Fibroblast of lung (primary cell): Measurements from ENCODE around the gene TP53BP2. TPM values are rescaled to one million over a fixed set of nuclear protein-coding genes. Genes with fewer than 3 reads are reported as not detected.
A peak's percentile ranks its signal among the peaks of the same experiment; 100 is the strongest.

Source experiments
- DNase-seq, 2 donors: peaks; one replicate each; pipeline versions ENCODE4 v3.0.0 to v3.0.0-alpha.2; 2010; ENCODE audit warnings: low read depth in 2 of 2
- H2AFZ ChIP-seq: 2 replicates; pipeline ENCODE4 v1.5.1; 2012; ENCODE audit warnings: low read length, control low read depth, inconsistent platforms
- H3K27ac ChIP-seq: 2 replicates; pipeline ENCODE4 v1.5.1; 2011; ENCODE audit warnings: low read length, control low read depth; ENCODE audit not compliant: insufficient read depth
- H3K27me3 ChIP-seq: 2 replicates; pipeline ENCODE4 v1.5.1; 2011; ENCODE audit warnings: mild to moderate bottlenecking, low read length; ENCODE audit not compliant: control insufficient read depth, insufficient read depth
- H3K36me3 ChIP-seq: 2 replicates; pipeline ENCODE4 v1.5.1; 2011; ENCODE audit warnings: low read length; ENCODE audit not compliant: control insufficient read depth, insufficient read depth
- H3K4me1 ChIP-seq: 2 replicates; pipeline ENCODE4 v1.5.1; 2011; ENCODE audit warnings: low read length; ENCODE audit not compliant: control insufficient read depth, insufficient read depth; ENCODE audit errors: extremely low read depth
- H3K4me2 ChIP-seq: 2 replicates; pipeline ENCODE4 v1.5.1; 2011; ENCODE audit warnings: low read length, control low read depth; ENCODE audit not compliant: insufficient read depth; ENCODE audit errors: extremely low read depth
- H3K4me3 ChIP-seq, 4 experiments: fragments of 200-600 bp in 1 of 4; sonication (generic) in 1 of 4; replicated peaks in 1 of 4; 2 replicates each; pipeline ENCODE4 v1.5.1; 2011 to 2016; ENCODE audit warnings: low read length in 4 of 4, low read depth in 3 of 4, mild to moderate bottlenecking in 3 of 4, control low read depth in 2 of 4, inconsistent platforms in 1 of 4, mixed read lengths in 1 of 4; ENCODE audit not compliant: insufficient read depth in 1 of 4; ENCODE audit errors: control extremely low read depth in 1 of 4
- H3K79me2 ChIP-seq: 2 replicates; pipeline ENCODE4 v1.5.1; 2012; ENCODE audit warnings: mild to moderate bottlenecking, low read length, inconsistent platforms; ENCODE audit not compliant: control insufficient read depth, insufficient read depth
- H3K9ac ChIP-seq: 2 replicates; pipeline ENCODE4 v1.5.1; 2011; ENCODE audit warnings: mild to moderate bottlenecking, low read length, control low read depth; ENCODE audit not compliant: insufficient read depth
- H3K9me3 ChIP-seq: 2 replicates; pipeline ENCODE4 v1.5.1; 2012; ENCODE audit warnings: low read depth, low read length; ENCODE audit not compliant: control insufficient read depth, insufficient read depth
- H4K20me1 ChIP-seq: 2 replicates; pipeline ENCODE4 v1.5.1; 2011; ENCODE audit warnings: low read length; ENCODE audit not compliant: control insufficient read depth, insufficient read depth; ENCODE audit errors: extremely low read depth
- EZH2 ChIP-seq: IDR thresholded peaks from 2 replicates; pipeline ENCODE4 v1.5.1; 2012; ENCODE audit warnings: low read length, control low read depth, mild to moderate bottlenecking; ENCODE audit errors: missing control alignments
- polyA plus RNA-seq, 2 donors: library from polyadenylated mRNA; depleted of rRNA in 1 of 2; stranded (reverse) in 1 of 2; unstranded in 1 of 2; fragments of >200 nt; gene quantifications; 2 replicates each; pipeline ENCODE4 v1.2.1, GENCODE V29; 2011 to 2012; ENCODE audit warnings: missing spikeins in 1 of 2
- total RNA-seq: library from RNA; depleted of rRNA; stranded (reverse); fragments of >200 nt; gene quantifications from 2 replicates; pipeline ENCODE4 v1.2.1, GENCODE V29; 2014
- TF ChIP-seq, protein P1 (sequence below), 2 donors: IDR thresholded peaks in 1 of 2; conservative IDR thresholded peaks in 1 of 2; 1 replicate in 1 of 2; 2 replicates in 1 of 2; pipeline ENCODE4 v1.5.1; 2011 to 2012; ENCODE audit warnings: low read length in 2 of 2, control low read depth in 1 of 2, inconsistent platforms in 1 of 2, low read depth in 1 of 2, mild to moderate bottlenecking in 1 of 2

The TP53BP2 gene
- total and polyA plus RNA-seq, 2 donors (not counting 1 experiment from before 2014, with no cell fraction given) = 28.4 to 30.4 TPM

DNA sequence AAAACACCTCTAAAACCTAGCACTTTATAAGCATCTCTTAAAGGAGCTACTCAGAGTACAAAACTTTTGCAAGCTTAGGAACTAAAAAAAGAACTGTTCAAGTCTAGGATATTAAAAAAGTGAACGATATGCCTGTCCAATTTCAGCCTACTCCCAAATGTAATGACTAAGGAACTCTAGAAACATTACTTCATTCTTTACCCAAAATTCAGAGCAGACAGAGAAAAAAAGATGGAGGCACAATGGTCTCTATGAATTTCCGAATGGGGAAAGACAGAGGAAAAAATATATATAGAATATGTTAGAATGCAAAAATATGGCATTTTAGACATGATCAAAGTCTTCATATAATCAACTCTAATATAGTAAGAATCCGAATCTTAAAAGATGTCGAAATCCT is 61.2 kb downstream of the TP53BP2 start:
- Histone ChIP-seq H3K27me3 (no peaks in the 10 kb centered on the region), H3K27ac (no peak overlapping the region), H3K4me1 (peaks cover 5% of the 10 kb centered on the region), H3K4me3 (no peak overlapping the region), H2AFZ (no peak overlapping the region), H3K36me3 (peaks cover 4% of the 10 kb centered on the region), H3K9ac (no peak overlapping the region), H3K79me2 (peaks cover 2% of the 10 kb centered on the region), H4K20me1 (no peaks in the 10 kb centered on the region), H3K4me2 (no peak overlapping the region), H3K9me3 (no peaks in the 10 kb centered on the region)
- no peak for TF ChIP-seq EZH2
- TF ChIP-seq, protein P1, sequence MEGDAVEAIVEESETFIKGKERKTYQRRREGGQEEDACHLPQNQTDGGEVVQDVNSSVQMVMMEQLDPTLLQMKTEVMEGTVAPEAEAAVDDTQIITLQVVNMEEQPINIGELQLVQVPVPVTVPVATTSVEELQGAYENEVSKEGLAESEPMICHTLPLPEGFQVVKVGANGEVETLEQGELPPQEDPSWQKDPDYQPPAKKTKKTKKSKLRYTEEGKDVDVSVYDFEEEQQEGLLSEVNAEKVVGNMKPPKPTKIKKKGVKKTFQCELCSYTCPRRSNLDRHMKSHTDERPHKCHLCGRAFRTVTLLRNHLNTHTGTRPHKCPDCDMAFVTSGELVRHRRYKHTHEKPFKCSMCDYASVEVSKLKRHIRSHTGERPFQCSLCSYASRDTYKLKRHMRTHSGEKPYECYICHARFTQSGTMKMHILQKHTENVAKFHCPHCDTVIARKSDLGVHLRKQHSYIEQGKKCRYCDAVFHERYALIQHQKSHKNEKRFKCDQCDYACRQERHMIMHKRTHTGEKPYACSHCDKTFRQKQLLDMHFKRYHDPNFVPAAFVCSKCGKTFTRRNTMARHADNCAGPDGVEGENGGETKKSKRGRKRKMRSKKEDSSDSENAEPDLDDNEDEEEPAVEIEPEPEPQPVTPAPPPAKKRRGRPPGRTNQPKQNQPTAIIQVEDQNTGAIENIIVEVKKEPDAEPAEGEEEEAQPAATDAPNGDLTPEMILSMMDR (conservative IDR thresholded peaks at IDR 0.05 in 1 of 2, IDR thresholded peaks at IDR 0.05 in 1 of 2; ENCODE audit: low read depth in 1 of 2, low read length in 2 of 2) = no peak
- no peak for DNase-seq

DNA sequence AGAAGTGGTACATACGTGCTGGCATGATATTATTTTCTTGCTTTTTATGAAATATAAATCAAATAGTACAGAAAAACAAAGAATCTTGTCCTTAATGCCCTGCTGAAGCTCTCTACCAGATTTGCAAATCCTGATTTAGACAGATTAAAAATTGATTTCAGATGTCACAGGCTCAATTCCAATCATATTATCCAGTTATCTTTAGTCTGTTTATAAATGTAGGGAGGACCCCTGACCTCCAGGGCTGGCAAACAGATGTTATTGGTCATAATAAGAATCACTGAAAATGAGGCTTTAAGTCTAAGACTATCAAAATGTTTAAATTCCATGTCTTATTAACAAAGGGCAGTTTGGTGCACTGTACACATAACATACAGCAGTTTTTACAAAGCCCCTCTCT is 62.1 kb downstream of the TP53BP2 start:
- peaks cover 3% of the 10 kb centered on the region for H3K36me3 ChIP-seq

DNA sequence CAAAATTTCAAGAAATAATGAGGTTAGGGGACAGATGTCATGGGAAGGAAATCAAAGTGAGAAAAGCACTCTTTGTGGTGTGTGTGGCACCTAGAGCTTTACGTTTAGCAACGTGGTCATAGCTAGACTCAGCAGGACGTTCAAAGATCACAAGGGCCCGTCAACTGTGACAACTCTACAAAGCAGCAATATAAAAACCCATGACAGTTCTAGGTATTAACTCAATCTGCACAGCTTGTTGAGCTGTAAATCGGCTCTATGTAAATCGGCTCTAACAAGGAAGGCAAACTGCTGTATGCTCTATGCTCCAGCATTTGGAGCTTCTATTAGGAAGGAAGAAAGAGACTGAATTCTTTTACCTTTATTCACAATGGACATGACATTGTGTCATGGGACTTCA is 64.8 kb downstream of the TP53BP2 start:
- H3K4me1 ChIP-seq = peaks cover 9% of the 10 kb centered on the region
- H3K4me2 ChIP-seq = no peak overlapping the region
- H3K27ac ChIP-seq = no peak overlapping the region
- H4K20me1 ChIP-seq = no peaks in the 10 kb centered on the region
- H3K27me3 ChIP-seq = no peaks in the 10 kb centered on the region
- H3K36me3 ChIP-seq = peaks cover 9% of the 10 kb centered on the region
- TF ChIP-seq, protein P1 (conservative IDR thresholded peaks at IDR 0.05 in 1 of 2, IDR thresholded peaks at IDR 0.05 in 1 of 2; ENCODE audit: low read depth in 1 of 2, low read length in 2 of 2) = no peak
- no peak for TF ChIP-seq EZH2
- no peak overlapping the region for H2AFZ ChIP-seq
- peaks cover 2% of the 10 kb centered on the region for H3K79me2 ChIP-seq
- no peak overlapping the region for H3K9ac ChIP-seq
- H3K4me3 ChIP-seq = no peak overlapping the region
- H3K9me3 ChIP-seq = no peaks in the 10 kb centered on the region
- no peak for DNase-seq

More for the DNA sequence above, 62.1 kb downstream of the TP53BP2 start:
- no peak for TF ChIP-seq EZH2
- TF ChIP-seq, protein P1 (conservative IDR thresholded peaks at IDR 0.05 in 1 of 2, IDR thresholded peaks at IDR 0.05 in 1 of 2; ENCODE audit: low read depth in 1 of 2, low read length in 2 of 2) = no peak
- Histone ChIP-seq H3K4me2 (peak overlapping the region; percentile 42), H3K4me1 (peaks cover 5% of the 10 kb centered on the region), H3K9ac (no peak overlapping the region), H3K9me3 (no peaks in the 10 kb centered on the region), H3K79me2 (peaks cover 2% of the 10 kb centered on the region), H2AFZ (no peak overlapping the region), H4K20me1 (no peaks in the 10 kb centered on the region), H3K27ac (no peak overlapping the region), H3K27me3 (no peaks in the 10 kb centered on the region), H3K4me3 (no peak overlapping the region)
- DNase-seq = no peak
